Astrocyte of the spinal cord (primary cell): ENCODE results near the gene MYOZ1.

ENCODE experiments used
- DNase-seq: peaks from one replicate; pipeline ENCODE4 v3.0.0; 2011; ENCODE audit warnings: low read depth, low spot score
- H3K4me3 ChIP-seq: 2 replicates; pipeline ENCODE4 v1.5.1; 2011; ENCODE audit warnings: low read depth, mild to moderate bottlenecking, low read length, moderate library complexity
- CTCF ChIP-seq: IDR thresholded peaks from 2 replicates; pipeline ENCODE4 v1.5.1; 2012; ENCODE audit warnings: low read depth, mild to moderate bottlenecking, low read length, inconsistent platforms
- in situ Hi-C: cut with HindIII; loops from 2 replicates; pipeline ENCODE4 v1.10.0; 2017; ENCODE audit warnings: low sequenced_read_pairs

The MYOZ1 gene

GRCh38 chr10:73655257-73655989, 14.1 kb upstream of the MYOZ1 start:
- H3K4me3 ChIP-seq, result no peak overlapping the region
- in situ Hi-C loops, result no loop called here

GRCh38 chr10:73653701-73654100, 12.4 kb upstream of the MYOZ1 start:
- DNase-seq, result peak; percentile 26
- peak; percentile 25 for TF ChIP-seq CTCF
- in situ Hi-C loops, result no loop called here
- no peak overlapping the region for H3K4me3 ChIP-seq

More at GRCh38 chr10:73655257-73655989, 14.1 kb upstream of the MYOZ1 start:
- TF ChIP-seq CTCF, result no peak
- no peak for DNase-seq

- no peak overlapping the region for H3K4me3 ChIP-seq
- no peak for DNase-seq
- TF ChIP-seq CTCF, result no peak
- in situ Hi-C loops, result no loop called here
These were observed 11.9 kb upstream of the MYOZ1 start for GRCh38 chr10:73653195-73653594.

GRCh38 chr10:73650537-73651331, 9.5 kb upstream of the MYOZ1 start:
- TF ChIP-seq CTCF, result no peak
- in situ Hi-C loops, result no loop called here
- DNase-seq, result peak; percentile 69
- no peak overlapping the region for H3K4me3 ChIP-seq

GRCh38 chr10:73649876-73650536, 8.7 kb upstream of the MYOZ1 start:
- no peak for TF ChIP-seq CTCF
- no peak for DNase-seq
- H3K4me3 ChIP-seq, result no peak overlapping the region
- in situ Hi-C loops, result no loop called here

- DNase-seq, result no peak
- in situ Hi-C loops, result no loop called here
- no peak for TF ChIP-seq CTCF
- no peak overlapping the region for H3K4me3 ChIP-seq
These were observed 7.9 kb upstream of the MYOZ1 start for GRCh38 chr10:73648975-73649829.
